Endothelial cell of umbilical vein (primary cell): ENCODE results near the gene STOML1. TPM values are rescaled to one million over a fixed set of nuclear protein-coding genes. Genes with fewer than 3 reads are reported as not detected.

Experiments
- BruUV-seq: library from RNA; stranded (reverse); fragments of 400-500 nt; replicated peaks from 2 replicates; lab custom pipeline; 2021; lab: Mats Ljungman, UMichigan
- CTCF ChIA-PET: fragments of 300-600, 350-600 bp; sonication (Branson Sonifier 250); formaldehyde crosslinking; loops from one replicate; lab custom pipeline; 2021; ENCODE audit warnings: antibody characterized with exemption, inconsistent platforms; lab: Charles Lee
- POLR2A ChIA-PET: fragments of 300-600, 350-600 bp; sonication (Branson Sonifier 250); formaldehyde crosslinking; loops from one replicate; lab custom pipeline; 2021; ENCODE audit warnings: antibody characterized with exemption, inconsistent platforms; lab: Charles Lee
- DNase-seq: peaks from one replicate; pipeline ENCODE4 v3.0.0-alpha.2; 2011; ENCODE audit warnings: low read depth, low spot score
- FAIRE-seq: peaks from 2 replicates; lab custom pipeline; 2011; peaks lifted over from hg19 to GRCh38; lab: Jason Lieb, UNC
- H2AFZ ChIP-seq: 2 replicates; pipeline ENCODE4 v1.6.0; 2012; ENCODE audit warnings: low read depth, low read length, control low read depth, inconsistent platforms
- H3K27ac ChIP-seq: 2 replicates; pipeline ENCODE4 v1.5.1; 2011; ENCODE audit warnings: low read depth, mild to moderate bottlenecking, control low read depth, low read length, moderate library complexity; ENCODE audit not compliant: insufficient read depth
- H3K27me3 ChIP-seq, 2 experiments: 2 replicates each; pipeline versions ENCODE4 v1.6.0 to v1.6.1; 2011; ENCODE audit warnings: low read length in 2 of 2, mixed read lengths in 1 of 2; ENCODE audit not compliant: control insufficient read depth in 2 of 2, insufficient read depth in 2 of 2
- H3K36me3 ChIP-seq, 2 experiments: 2 replicates in 1 of 2; 3 replicates in 1 of 2; pipeline ENCODE4 v1.5.1; 2011; ENCODE audit warnings: low read length in 2 of 2, mild to moderate bottlenecking in 1 of 2, moderate library complexity in 1 of 2; ENCODE audit not compliant: control insufficient read depth in 2 of 2, insufficient read depth in 2 of 2; ENCODE audit errors: extremely low read depth in 1 of 2
- H3K4me1 ChIP-seq: 3 replicates; pipeline ENCODE4 v1.5.1; 2011; ENCODE audit warnings: mild to moderate bottlenecking, low read length; ENCODE audit not compliant: control insufficient read depth, insufficient read depth; ENCODE audit errors: extremely low read depth
- H3K4me2 ChIP-seq: 2 replicates; pipeline ENCODE4 v1.6.1; 2011; ENCODE audit warnings: low read length, control low read depth, mixed read lengths; ENCODE audit not compliant: insufficient read depth
- H3K4me3 ChIP-seq, 3 experiments: fragments of 200-600 bp in 1 of 3; sonication (generic), shearing (Covaris generic) in 1 of 3; replicated peaks in 1 of 3; 2 replicates each; pipeline ENCODE4 v1.5.1; 2011 to 2016; ENCODE audit warnings: control low read depth in 3 of 3, low read length in 3 of 3, mild to moderate bottlenecking in 2 of 3, inconsistent platforms in 1 of 3, low read depth in 1 of 3, moderate library complexity in 1 of 3; ENCODE audit not compliant: insufficient read depth in 1 of 3
- H3K79me2 ChIP-seq: 2 replicates; pipeline ENCODE4 v1.6.0; 2012; ENCODE audit warnings: low read length, inconsistent platforms; ENCODE audit not compliant: control insufficient read depth, insufficient read depth
- H3K9ac ChIP-seq: replicated peaks from 2 replicates; pipeline ENCODE3; 2011; ENCODE audit warnings: low read length, control low read depth; ENCODE audit not compliant: insufficient read depth; ENCODE audit errors: extremely low read depth
- H3K9me1 ChIP-seq: replicated peaks from 3 replicates; pipeline ENCODE4 v1.6.0; 2011; ENCODE audit warnings: mild to moderate bottlenecking, low read length; ENCODE audit not compliant: control insufficient read depth, insufficient read depth; ENCODE audit errors: extremely low read depth
- H3K9me3 ChIP-seq: replicated peaks from 2 replicates; pipeline ENCODE4 v1.5.1; 2012; ENCODE audit warnings: low read length, inconsistent platforms; ENCODE audit not compliant: control insufficient read depth, insufficient read depth
- H4K20me1 ChIP-seq: replicated peaks from 2 replicates; pipeline ENCODE3; 2011; ENCODE audit warnings: mild to moderate bottlenecking, low read length; ENCODE audit not compliant: control insufficient read depth, insufficient read depth; ENCODE audit errors: extremely low read depth
- CTCF ChIP-seq, 2 donors: IDR thresholded peaks; 1 replicate in 1 of 2; 2 replicates in 1 of 2; pipeline ENCODE4 v1.5.1; 2011; ENCODE audit warnings: low read length in 2 of 2, mild to moderate bottlenecking in 2 of 2, moderate library complexity in 2 of 2, control low read depth in 1 of 2, inconsistent platforms in 1 of 2, low read depth in 1 of 2; ENCODE audit not compliant: insufficient read depth in 1 of 2; ENCODE audit errors: extremely low read depth in 1 of 2
- EZH2 ChIP-seq: IDR thresholded peaks from 2 replicates; pipeline ENCODE4 v1.6.1; 2012; ENCODE audit warnings: borderline replicate concordance, low read depth, mild to moderate bottlenecking, moderate library complexity, low read length, inconsistent platforms; ENCODE audit not compliant: severe bottlenecking
- FOS ChIP-seq: IDR thresholded peaks from 2 replicates; pipeline ENCODE4 v1.6.1; 2011; ENCODE audit warnings: mild to moderate bottlenecking, low read length, moderate library complexity, borderline replicate concordance; ENCODE audit not compliant: insufficient read depth
- GATA2 ChIP-seq: IDR thresholded peaks from 2 replicates; pipeline ENCODE4 v1.7.0; 2011; ENCODE audit warnings: low read depth, mild to moderate bottlenecking, moderate library complexity, mixed read lengths, low read length; ENCODE audit not compliant: insufficient read length, insufficient read depth
- JUN ChIP-seq: IDR thresholded peaks from 2 replicates; pipeline ENCODE4 v1.6.1; 2011; ENCODE audit warnings: borderline replicate concordance, low read depth; ENCODE audit not compliant: insufficient read length, insufficient read depth
- MAX ChIP-seq: IDR thresholded peaks from 2 replicates; pipeline ENCODE4 v1.6.1; 2011; ENCODE audit not compliant: insufficient read depth, insufficient read length
- MYC ChIP-seq: IDR thresholded peaks from one replicate; pipeline ENCODE4 v1.6.1; 2011; ENCODE audit warnings: mild to moderate bottlenecking, low read depth, low read length
- POLR2A ChIP-seq: IDR thresholded peaks from 2 replicates; pipeline ENCODE4 v1.6.1; 2012; ENCODE audit warnings: low read depth, mild to moderate bottlenecking, control low read depth, low read length
- POLR2AphosphoS5 ChIP-seq: IDR thresholded peaks from 2 replicates; pipeline ENCODE4 v1.6.1; 2012; ENCODE audit warnings: low read depth, mild to moderate bottlenecking, control low read depth, low read length, moderate library complexity; ENCODE audit not compliant: insufficient read depth
- dilution Hi-C: fragments of 300-500 bp; cut with MboI; formaldehyde crosslinking; loops from one replicate; pipeline ENCODE4 v1.15.0; 2019; ENCODE audit warnings: low sequenced_read_pairs; ENCODE audit not compliant: extremely low pct_ligation_motif_present
- intact Hi-C: fragments of 100-400 bp; cut with micrococcal nuclease; formaldehyde crosslinking; loops from one replicate; pipeline ENCODE4 v1.10.0; 2022
- polyA plus RNA-seq, 4 experiments: library from polyadenylated mRNA; depleted of rRNA in 3 of 4; stranded (reverse) in 3 of 4; unstranded in 1 of 4; fragments of >200 nt; gene quantifications; 2 replicates each; pipeline versions ENCODE4 v1.2.1 to v1.2.3, GENCODE V29; 2011 to 2012; ENCODE audit warnings: missing spikeins in 1 of 4
- total RNA-seq: library from RNA; stranded (reverse); gene quantifications from 2 replicates; pipeline ENCODE4 v1.2.3, GENCODE V29; 2021

STOML1 gene
- total and polyA plus RNA-seq, 2 donors (not counting 3 experiments of a cell fraction or from before 2014, with no cell fraction given), result 12.9 to 15.4 TPM

GRCh38 chr15:73996939-73997338 is 4.8 kb upstream of the STOML1 start:
- H3K9ac ChIP-seq, result peak overlapping the region; percentile 66
- no TSS peak for BruUV-seq
- H3K4me3 ChIP-seq, result peak overlapping the region; percentile 35 to 96 (median 92)
- peak; percentile 85 for DNase-seq
- H3K79me2 ChIP-seq, result peaks cover 66% of the 10 kb centered on the region
- H4K20me1 ChIP-seq, result no peaks in the 10 kb centered on the region
- FAIRE-seq, result peak; percentile 88
- POLR2A ChIA-PET, result no interaction called here
- H3K9me1 ChIP-seq, result no peaks in the 10 kb centered on the region
- H3K4me2 ChIP-seq, result peak overlapping the region; percentile 97
- peaks cover 20% of the 10 kb centered on the region for H3K4me1 ChIP-seq
- H2AFZ ChIP-seq, result peak overlapping the region; percentile 49
- intact Hi-C loops, result no loop called here
- TF ChIP-seq MAX (no peak), POLR2A (peak; percentile 49), EZH2 (no peak)
- dilution Hi-C loops, result no loop called here
- no peaks in the 10 kb centered on the region for H3K9me3 ChIP-seq
- H3K27me3 ChIP-seq, result no peaks in the 10 kb centered on the region
- CTCF ChIA-PET, result interaction anchor here (1.0 to 4.0 kb wide), 5 partner anchors 14 to 46 kb away, joined by 3 to 65 read pairs (median 24); no protein-coding TSS in a partner anchor
- peak overlapping the region; percentile 53 for H3K27ac ChIP-seq
- peaks cover 5 to 12% of the 10 kb centered on the region in 2 experiments for H3K36me3 ChIP-seq

- H3K9me1 ChIP-seq, result no peaks in the 10 kb centered on the region
- FAIRE-seq (peak; percentile 12), DNase-seq (no peak)
- ChIA-PET POLR2A (no interaction called here), CTCF (interaction anchor here (0.8 to 4.0 kb wide), 6 partner anchors 13 to 45 kb away, joined by 3 to 65 read pairs (median 15); no protein-coding TSS in a partner anchor)
- peak overlapping the region; percentile 53 for H3K27ac ChIP-seq
- H3K9ac ChIP-seq, result peak overlapping the region; percentile 26
- H3K36me3 ChIP-seq, result peaks cover 5 to 12% of the 10 kb centered on the region in 2 experiments
- H3K4me1 ChIP-seq, result peaks cover 25% of the 10 kb centered on the region
- H3K27me3 ChIP-seq, result no peaks in the 10 kb centered on the region
- peak overlapping the region; percentile 97 for H3K4me2 ChIP-seq
- peak overlapping the region; percentile 86 to 96 (median 92) for H3K4me3 ChIP-seq
- no peaks in the 10 kb centered on the region for H4K20me1 ChIP-seq
- intact Hi-C loops, result no loop called here
- no peak overlapping the region for H2AFZ ChIP-seq
- no peaks in the 10 kb centered on the region for H3K9me3 ChIP-seq
- peaks cover 60% of the 10 kb centered on the region for H3K79me2 ChIP-seq
- BruUV-seq, result no TSS peak
- TF ChIP-seq MYC, result no peak
- no peak for TF ChIP-seq MAX
- TF ChIP-seq POLR2AphosphoS5, result no peak
- TF ChIP-seq EZH2, result no peak
- no peak for TF ChIP-seq GATA2
- TF ChIP-seq POLR2A, result no peak
- TF ChIP-seq FOS, result no peak
- no peak for TF ChIP-seq CTCF (IDR thresholded peaks at IDR 0.05; ENCODE audit: extremely low read depth in 1 of 2, insufficient read depth in 1 of 2, low read depth in 1 of 2, low read length in 2 of 2)
- TF ChIP-seq JUN, result no peak
- dilution Hi-C loops, result no loop called here
These were observed 4.2 kb upstream of the STOML1 start for GRCh38 chr15:73996267-73996666.
